PFSK-1 (cell line): ENCODE data around the gene ABCC6.

Experiments
- FOXP2 ChIP-seq: optimal IDR thresholded peaks from 2 replicates; pipeline ENCODE3; 2011; ENCODE audit warnings: borderline replicate concordance, control low read depth, inconsistent platforms; ENCODE audit not compliant: insufficient read depth; ENCODE audit errors: extremely low read length, extremely low read depth
- POLR2AphosphoS5 ChIP-seq: IDR thresholded peaks from 2 replicates; pipeline ENCODE4 v1.6.1; 2012; ENCODE audit warnings: low read depth, mild to moderate bottlenecking, control low read depth, low read length, moderate library complexity
- REST ChIP-seq, 2 experiments: IDR thresholded peaks; 2 replicates each; pipeline versions ENCODE4 v1.6.1 to v1.8.0; 2011 to 2012; ENCODE audit warnings: low read depth in 2 of 2, low read length in 2 of 2, control low read depth in 1 of 2, inconsistent platforms in 1 of 2, mild to moderate bottlenecking in 1 of 2, moderate library complexity in 1 of 2; ENCODE audit not compliant: insufficient read depth in 1 of 2
- SIN3A ChIP-seq: IDR thresholded peaks from 2 replicates; pipeline ENCODE4 v1.6.1; 2012; ENCODE audit warnings: mild to moderate bottlenecking, low read length, moderate library complexity, borderline replicate concordance; ENCODE audit not compliant: insufficient read depth
- TAF1 ChIP-seq: IDR thresholded peaks from 2 replicates; pipeline ENCODE4 v1.6.1; 2012; ENCODE audit warnings: low read length, control low read depth, borderline replicate concordance; ENCODE audit not compliant: insufficient read depth

The ABCC6 gene

GRCh38 chr16:16141141-16141540, 82.2 kb downstream of the ABCC6 start:
- TF ChIP-seq TAF1 (no peak), FOXP2 (no peak)

- no peak for TF ChIP-seq SIN3A
- TF ChIP-seq TAF1: no peak
- TF ChIP-seq POLR2AphosphoS5: no peak
- TF ChIP-seq FOXP2: no peak
- TF ChIP-seq REST (IDR thresholded peaks at IDR 0.05; ENCODE audit: insufficient read depth in 1 of 2, low read depth in 2 of 2, low read length in 2 of 2): no peak
These were observed 82.8 kb downstream of the ABCC6 start for GRCh38 chr16:16140537-16140936.

- no peak for TF ChIP-seq SIN3A
- TF ChIP-seq TAF1: no peak
- TF ChIP-seq FOXP2: no peak
- no peak for TF ChIP-seq POLR2AphosphoS5
- TF ChIP-seq REST (IDR thresholded peaks at IDR 0.05; ENCODE audit: insufficient read depth in 1 of 2, low read depth in 2 of 2, low read length in 2 of 2): no peak
These were observed 83.5 kb downstream of the ABCC6 start for GRCh38 chr16:16139806-16140205.

GRCh38 chr16:16139061-16139460, 84.2 kb downstream of the ABCC6 start:
- TF ChIP-seq FOXP2 (no peak), POLR2AphosphoS5 (no peak)

GRCh38 chr16:16138034-16138635, 85.2 kb downstream of the ABCC6 start:
- TF ChIP-seq POLR2AphosphoS5: no peak
- no peak for TF ChIP-seq FOXP2
- no peak for TF ChIP-seq SIN3A
- no peak for TF ChIP-seq TAF1
- no peak for TF ChIP-seq REST (IDR thresholded peaks at IDR 0.05; ENCODE audit: insufficient read depth in 1 of 2, low read depth in 2 of 2, low read length in 2 of 2)

- TF ChIP-seq TAF1: no peak
- TF ChIP-seq SIN3A: no peak
- TF ChIP-seq FOXP2: no peak
- no peak for TF ChIP-seq REST (IDR thresholded peaks at IDR 0.05; ENCODE audit: insufficient read depth in 1 of 2, low read depth in 2 of 2, low read length in 2 of 2)
- no peak for TF ChIP-seq POLR2AphosphoS5
These were observed 86.2 kb downstream of the ABCC6 start for GRCh38 chr16:16137110-16137509.
